Measurements from ENCODE around the gene LCLAT1.

The LCLAT1 gene

DNA sequence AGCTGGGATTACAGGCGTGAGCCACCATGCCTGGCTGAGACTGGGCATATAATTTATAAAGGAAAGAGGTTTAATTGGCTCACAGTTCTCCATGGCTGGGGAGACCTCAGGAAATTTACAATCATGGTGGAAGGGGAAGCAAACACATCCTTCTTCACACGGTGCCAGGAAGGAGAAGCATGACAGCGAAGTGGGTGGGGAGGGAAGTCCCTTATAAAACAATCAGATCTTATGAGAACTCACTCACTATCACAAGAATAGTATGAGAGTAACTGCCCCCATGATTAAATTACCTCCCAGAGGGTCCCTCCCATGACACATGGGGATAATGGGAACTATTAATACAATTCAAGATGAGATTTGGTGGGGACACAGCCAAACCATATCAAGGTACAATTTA, 7.8 kb upstream of the LCLAT1 start:
- Mint-ChIP-seq H3K36me3 (no peaks in the 10 kb centered on the region), H3K27ac (no peak overlapping the region), H3K4me3 (no peak overlapping the region), H3K9me3 (no peaks in the 10 kb centered on the region), H3K4me1 (peaks cover 12% of the 10 kb centered on the region)
- ATAC-seq = no peak
- DNase-seq (ENCODE audit: low spot score in 2 of 2) = no peak

DNA sequence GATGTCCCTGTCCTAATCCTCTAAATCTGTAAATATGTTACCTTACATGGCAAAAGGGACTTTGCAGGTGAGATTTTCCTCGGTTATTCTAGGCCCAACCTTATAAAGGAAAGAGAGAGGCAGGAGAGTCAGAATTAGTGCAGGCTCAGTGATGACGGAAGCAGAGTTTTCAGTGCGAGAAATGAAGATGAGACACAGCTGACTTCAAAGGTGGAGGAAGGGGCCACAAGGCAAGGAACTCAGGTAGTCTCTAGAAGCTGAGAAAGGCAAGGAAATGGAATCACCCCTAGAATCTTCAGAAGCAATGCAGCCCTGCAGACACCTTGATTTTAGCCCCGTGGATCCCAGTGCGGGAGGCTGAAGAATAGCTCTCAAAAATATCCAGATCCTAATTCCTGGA, 7.2 kb upstream of the LCLAT1 start:
- Mint-ChIP-seq H3K27ac (no peak overlapping the region), H3K9me3 (no peaks in the 10 kb centered on the region), H3K4me1 (peaks cover 12% of the 10 kb centered on the region), H3K4me3 (no peak overlapping the region), H3K36me3 (no peaks in the 10 kb centered on the region)
- DNase-seq (ENCODE audit: low spot score in 2 of 2) = no peak
- no peak for ATAC-seq

DNA sequence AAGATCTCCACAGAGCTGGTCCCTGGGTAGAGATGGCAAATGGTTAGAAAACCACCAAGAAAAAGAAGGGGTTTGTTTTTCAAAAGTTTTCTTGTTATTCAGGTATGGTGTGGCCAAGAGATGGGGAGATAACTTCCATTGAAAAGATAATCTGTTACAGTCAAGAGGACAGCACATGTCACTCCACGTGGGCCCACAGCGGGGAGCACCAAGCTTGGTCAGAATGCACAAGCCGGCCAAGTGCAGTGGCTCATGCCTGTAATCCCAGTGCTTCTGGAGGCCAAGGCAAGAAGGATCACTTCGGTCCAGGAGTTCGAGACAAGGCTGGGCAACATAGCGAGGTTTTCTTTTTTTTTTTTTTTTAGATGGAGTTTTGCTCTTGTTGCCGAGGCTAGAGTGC, 6.0 kb upstream of the LCLAT1 start:
- H3K36me3 Mint-ChIP-seq = no peaks in the 10 kb centered on the region
- DNase-seq (ENCODE audit: low spot score in 2 of 2) = no peak
- no peak overlapping the region for H3K27ac Mint-ChIP-seq
- no peak overlapping the region for H3K4me3 Mint-ChIP-seq
- no peak for ATAC-seq
- H3K9me3 Mint-ChIP-seq = no peaks in the 10 kb centered on the region
- peaks cover 12% of the 10 kb centered on the region for H3K4me1 Mint-ChIP-seq

DNA sequence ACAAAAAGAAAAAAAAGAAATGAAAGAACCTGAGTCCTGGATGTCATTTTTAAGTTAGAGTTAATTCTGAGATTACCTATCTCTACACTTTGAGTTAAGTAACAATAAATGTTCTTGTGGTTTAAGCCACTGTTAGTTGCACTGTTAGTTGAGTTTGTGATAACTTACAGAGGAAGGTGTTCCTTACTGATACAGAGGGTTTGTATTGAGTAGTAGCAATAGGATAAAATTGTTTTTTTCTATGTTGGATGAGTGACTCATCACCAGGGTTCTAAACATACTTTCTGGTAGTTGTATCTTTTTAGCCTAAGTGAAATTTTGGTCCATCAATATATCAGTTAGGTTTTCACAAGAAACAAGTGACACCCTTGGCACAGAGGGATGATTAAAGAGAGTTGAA, 4.0 kb upstream of the LCLAT1 start:
- ATAC-seq (no peak), DNase-seq (ENCODE audit: low spot score in 2 of 2) (no peak)
- Mint-ChIP-seq H3K4me3 (no peak overlapping the region), H3K4me1 (peaks cover 19% of the 10 kb centered on the region), H3K9me3 (no peaks in the 10 kb centered on the region), H3K27ac (no peak overlapping the region), H3K36me3 (peaks cover 6% of the 10 kb centered on the region)

DNA sequence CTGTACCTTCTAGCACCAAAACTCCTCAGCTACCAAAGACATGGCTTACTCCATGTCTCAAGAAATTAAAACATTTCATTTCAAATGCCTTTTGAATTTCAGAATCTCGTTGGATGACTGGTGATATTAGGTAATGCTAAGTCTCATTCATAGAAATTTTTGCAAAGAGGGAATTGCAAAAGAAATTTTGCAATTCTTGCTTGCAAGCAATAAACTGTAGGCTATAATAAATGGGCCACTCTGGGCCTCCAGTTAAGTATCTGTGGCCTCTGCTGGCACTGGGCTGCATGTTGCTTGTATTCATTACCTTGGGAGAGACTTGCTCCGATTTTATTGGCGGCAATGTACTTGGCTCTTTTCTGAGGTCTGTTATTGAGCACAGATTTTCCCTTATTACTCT, 2.8 kb upstream of the LCLAT1 start:
- H3K27ac Mint-ChIP-seq = no peak overlapping the region
- H3K9me3 Mint-ChIP-seq = no peaks in the 10 kb centered on the region
- no peak overlapping the region for H3K4me3 Mint-ChIP-seq
- H3K4me1 Mint-ChIP-seq = peaks cover 28% of the 10 kb centered on the region
- ATAC-seq (no peak), DNase-seq (ENCODE audit: low spot score in 2 of 2) (no peak)
- peaks cover 6% of the 10 kb centered on the region for H3K36me3 Mint-ChIP-seq

DNA sequence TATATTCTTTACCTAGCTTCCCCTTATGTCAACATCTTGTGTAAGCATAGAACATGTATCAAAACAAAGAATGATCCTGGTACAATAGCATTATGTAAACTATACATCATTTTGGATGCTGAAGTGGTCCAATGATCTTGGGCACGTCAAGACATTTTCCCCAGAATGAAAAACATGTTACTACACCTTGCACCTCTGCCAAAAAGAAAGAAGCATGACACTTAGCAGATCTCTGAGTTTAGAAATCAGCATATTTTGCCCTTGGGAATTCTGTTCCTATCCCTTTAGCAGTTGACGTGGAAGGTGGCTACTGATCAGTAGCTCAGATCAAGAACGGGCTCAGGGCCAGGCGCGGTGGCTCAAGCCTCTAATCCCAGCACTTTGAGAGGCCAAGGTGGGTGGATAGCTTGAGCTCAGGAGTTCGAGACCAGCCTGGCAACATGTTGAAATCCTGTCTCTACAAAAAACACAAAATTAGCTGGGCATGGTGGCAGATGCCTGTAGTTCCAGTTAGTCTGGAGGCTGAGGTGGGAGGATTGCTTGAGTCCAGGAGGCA, 1.7 kb upstream of the LCLAT1 start:
- peak overlapping the region; percentile 97 for H3K4me3 Mint-ChIP-seq

DNA sequence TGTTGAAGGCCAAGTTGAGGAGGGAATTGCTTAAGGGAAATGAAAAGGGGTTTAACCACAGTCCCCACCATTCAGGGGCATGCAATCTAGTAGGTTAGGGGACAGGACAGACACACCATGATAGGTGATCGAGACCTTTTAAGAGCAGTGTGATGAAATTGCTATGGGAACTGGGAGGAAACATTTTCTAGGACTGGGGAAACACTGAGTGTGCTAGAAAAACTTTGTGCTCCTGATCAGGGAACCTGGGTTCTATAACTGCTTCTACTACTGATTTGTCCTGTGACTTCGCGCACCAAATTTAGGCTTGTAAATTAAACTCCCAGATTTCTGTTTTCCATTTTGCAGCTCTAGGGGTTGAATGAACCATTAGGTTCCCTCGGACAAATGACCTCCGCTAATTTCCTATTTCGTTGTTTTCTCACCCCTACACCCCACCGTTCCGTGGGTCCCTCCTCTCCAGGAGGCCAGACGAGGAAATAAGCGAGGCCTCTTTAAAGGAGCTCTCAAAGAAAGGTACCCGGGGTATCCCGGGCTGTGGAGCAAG, 371 bp upstream of the LCLAT1 start:
- peaks cover 22% of the 10 kb centered on the region for H3K36me3 Mint-ChIP-seq
- ATAC-seq (no peak), DNase-seq (ENCODE audit: low spot score in 2 of 2) (no peak)
- no peaks in the 10 kb centered on the region for H3K9me3 Mint-ChIP-seq
- H3K4me1 Mint-ChIP-seq = peaks cover 45% of the 10 kb centered on the region
- H3K4me3 Mint-ChIP-seq = peak overlapping the region; percentile 97
- H3K27ac Mint-ChIP-seq = peak overlapping the region; percentile 98

More for the DNA sequence above, 1.7 kb upstream of the LCLAT1 start:
- H3K36me3 Mint-ChIP-seq = peaks cover 16% of the 10 kb centered on the region
- H3K27ac Mint-ChIP-seq = no peak overlapping the region
- peaks cover 35% of the 10 kb centered on the region for H3K4me1 Mint-ChIP-seq
- ATAC-seq (no peak), DNase-seq (ENCODE audit: low spot score in 2 of 2) (no peak)
- no peaks in the 10 kb centered on the region for H3K9me3 Mint-ChIP-seq

DNA sequence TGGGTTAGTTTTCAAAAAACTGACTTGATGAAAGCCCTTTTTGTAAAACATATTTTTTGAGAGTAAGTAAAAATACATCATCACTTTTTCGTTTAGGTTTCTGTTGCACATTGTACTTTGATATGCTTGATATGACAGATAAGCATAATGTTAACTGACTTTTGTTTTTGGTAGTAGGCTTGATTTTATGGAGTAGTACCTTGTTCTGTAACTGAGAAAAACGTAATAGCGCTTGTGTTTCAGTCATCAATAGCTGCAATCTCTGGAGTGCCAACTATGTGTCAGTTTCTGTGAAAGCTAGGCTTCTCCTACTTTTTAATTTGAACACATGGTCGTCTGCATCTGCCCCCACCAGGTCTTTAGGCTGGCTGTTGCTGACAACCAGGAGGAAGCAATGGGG, 1.3 kb downstream of the LCLAT1 start:
- Mint-ChIP-seq H3K27ac (peak overlapping the region; percentile 98), H3K9me3 (no peaks in the 10 kb centered on the region), H3K4me3 (peak overlapping the region; percentile 97), H3K36me3 (peaks cover 22% of the 10 kb centered on the region), H3K4me1 (peaks cover 45% of the 10 kb centered on the region)
- ATAC-seq (no peak), DNase-seq (ENCODE audit: low spot score in 2 of 2) (no peak)

DNA sequence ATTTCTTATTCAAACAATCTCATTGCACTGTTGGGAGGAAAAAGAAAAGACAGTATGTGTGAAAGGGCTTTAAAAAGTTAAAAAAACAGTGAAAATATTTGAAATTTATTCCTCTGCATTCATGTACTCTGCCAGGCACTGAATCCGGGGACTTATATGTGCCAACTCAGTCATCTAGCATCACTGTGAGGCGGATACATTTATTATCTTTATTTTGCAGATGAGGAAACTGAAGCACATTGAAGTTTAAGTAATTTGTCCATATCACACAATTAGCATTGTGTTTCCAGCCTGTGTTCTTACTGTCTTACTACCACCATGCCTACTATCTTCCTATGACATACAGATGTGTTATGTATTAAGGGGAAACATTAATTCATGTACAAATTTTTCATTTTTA, 1.8 kb downstream of the LCLAT1 start:
- DNase-seq (ENCODE audit: low spot score in 2 of 2) = no peak
- Mint-ChIP-seq H3K4me1 (peaks cover 45% of the 10 kb centered on the region), H3K27ac (peak overlapping the region; percentile 98), H3K9me3 (no peaks in the 10 kb centered on the region), H3K4me3 (peak overlapping the region; percentile 97), H3K36me3 (peaks cover 22% of the 10 kb centered on the region)
- ATAC-seq = no peak

DNA sequence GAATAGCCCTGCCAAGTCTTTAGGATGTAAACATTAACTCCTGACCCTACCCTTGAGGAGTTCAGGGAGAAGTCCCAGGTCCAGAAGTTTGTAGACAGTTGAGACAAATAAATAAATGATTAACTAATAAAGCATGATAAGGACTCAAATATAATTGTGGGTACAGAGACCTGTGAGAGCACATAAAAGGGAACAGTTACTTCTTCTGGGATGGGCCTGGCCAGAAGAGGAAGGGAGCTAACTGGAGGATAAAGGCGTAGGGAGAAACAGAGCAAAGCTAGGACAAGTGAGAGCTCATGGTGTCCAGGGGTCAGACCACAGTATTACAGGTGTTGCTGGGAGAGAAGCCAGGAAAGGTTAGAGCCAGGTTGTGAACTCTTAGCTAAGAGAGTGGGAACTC, 3.0 kb downstream of the LCLAT1 start:
- no peak overlapping the region for H3K4me3 Mint-ChIP-seq
- DNase-seq (ENCODE audit: low spot score in 2 of 2) (no peak), ATAC-seq (no peak)
- H3K4me1 Mint-ChIP-seq = peaks cover 45% of the 10 kb centered on the region
- H3K9me3 Mint-ChIP-seq = no peaks in the 10 kb centered on the region
- peaks cover 22% of the 10 kb centered on the region for H3K36me3 Mint-ChIP-seq
- no peak overlapping the region for H3K27ac Mint-ChIP-seq

DNA sequence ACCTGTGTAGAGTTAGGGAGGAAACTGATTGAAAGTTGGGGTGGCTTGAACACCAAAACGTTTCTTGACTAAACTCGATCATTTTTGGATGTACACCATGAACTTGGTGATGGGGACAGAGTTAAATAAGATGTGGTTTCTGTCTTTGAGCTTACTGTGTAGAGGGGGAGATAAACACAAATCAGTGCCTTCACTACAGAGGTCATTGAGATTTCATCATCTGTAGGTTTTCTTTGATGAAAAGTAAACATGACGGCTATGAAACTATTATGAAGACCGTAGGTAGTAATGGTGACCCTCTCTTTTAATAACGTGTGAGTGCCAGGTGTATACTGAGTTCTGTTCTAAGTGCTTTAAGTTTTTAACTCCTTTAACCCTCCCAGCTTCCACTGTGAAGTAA, 6.5 kb downstream of the LCLAT1 start:
- H3K27ac Mint-ChIP-seq = no peak overlapping the region
- DNase-seq (ENCODE audit: low spot score in 2 of 2) = no peak
- H3K9me3 Mint-ChIP-seq = no peaks in the 10 kb centered on the region
- ATAC-seq = no peak
- H3K36me3 Mint-ChIP-seq = peaks cover 15% of the 10 kb centered on the region
- H3K4me1 Mint-ChIP-seq = peaks cover 39% of the 10 kb centered on the region
- H3K4me3 Mint-ChIP-seq = no peak overlapping the region

DNA sequence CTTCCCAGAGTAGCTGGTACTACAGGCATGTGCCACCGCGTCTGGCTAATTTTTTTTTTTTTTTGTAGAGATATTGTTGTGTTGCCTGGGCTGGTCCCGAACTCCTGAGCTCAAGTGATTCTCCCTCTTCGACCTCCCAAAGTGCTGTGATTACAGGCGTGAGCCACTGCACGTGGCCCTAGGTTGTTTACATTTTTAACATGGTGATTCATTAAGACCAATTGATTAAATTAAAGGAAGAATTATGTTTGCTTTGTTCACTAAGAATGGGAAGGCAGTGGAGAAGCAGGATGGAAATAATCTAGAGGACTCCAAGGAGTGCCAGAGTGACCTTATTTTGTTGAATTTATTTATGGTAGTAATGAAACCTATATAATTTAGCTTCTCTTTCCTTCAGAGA, 7.5 kb downstream of the LCLAT1 start:
- Mint-ChIP-seq H3K4me1 (peaks cover 41% of the 10 kb centered on the region), H3K36me3 (peaks cover 13% of the 10 kb centered on the region), H3K9me3 (no peaks in the 10 kb centered on the region), H3K27ac (no peak overlapping the region), H3K4me3 (no peak overlapping the region)
- ATAC-seq = no peak
- DNase-seq (ENCODE audit: low spot score in 2 of 2) = no peak

DNA sequence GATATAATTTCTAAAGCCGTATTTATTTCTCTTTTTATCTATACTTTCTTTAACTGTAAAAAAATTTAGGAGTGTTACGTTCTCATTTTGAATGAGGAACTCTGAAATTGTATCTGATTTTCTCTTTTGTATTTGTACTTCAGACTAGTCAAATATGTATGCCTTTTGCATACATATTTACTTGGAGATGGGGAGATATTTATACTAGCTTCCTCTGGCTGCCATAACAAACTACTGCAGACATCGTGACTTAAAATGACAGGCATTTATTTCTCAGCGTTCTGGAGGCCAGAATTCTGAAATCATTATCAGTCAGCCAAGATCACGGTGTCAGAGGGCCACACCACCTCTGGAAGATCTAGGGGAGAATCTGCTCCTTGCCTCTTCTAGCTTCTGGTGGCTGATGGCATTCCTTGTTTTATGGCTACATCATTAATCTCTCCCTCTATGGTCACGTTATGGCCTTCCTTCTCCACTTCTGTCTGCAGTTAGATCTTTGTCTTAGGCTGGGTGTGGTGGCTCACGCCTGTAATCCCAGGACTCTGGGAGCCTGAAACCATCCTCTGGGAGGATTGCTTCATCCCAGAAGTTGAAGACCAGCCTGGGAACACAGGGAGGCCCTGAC, 8.2 kb downstream of the LCLAT1 start:
- Mint-ChIP-seq H3K4me1 (peaks cover 36% of the 10 kb centered on the region), H3K36me3 (peaks cover 7% of the 10 kb centered on the region), H3K27ac (peak overlapping the region; percentile 46), H3K9me3 (no peaks in the 10 kb centered on the region), H3K4me3 (no peak overlapping the region)
- DNase-seq (ENCODE audit: low spot score in 2 of 2) = no peak
- ATAC-seq = no peak

DNA sequence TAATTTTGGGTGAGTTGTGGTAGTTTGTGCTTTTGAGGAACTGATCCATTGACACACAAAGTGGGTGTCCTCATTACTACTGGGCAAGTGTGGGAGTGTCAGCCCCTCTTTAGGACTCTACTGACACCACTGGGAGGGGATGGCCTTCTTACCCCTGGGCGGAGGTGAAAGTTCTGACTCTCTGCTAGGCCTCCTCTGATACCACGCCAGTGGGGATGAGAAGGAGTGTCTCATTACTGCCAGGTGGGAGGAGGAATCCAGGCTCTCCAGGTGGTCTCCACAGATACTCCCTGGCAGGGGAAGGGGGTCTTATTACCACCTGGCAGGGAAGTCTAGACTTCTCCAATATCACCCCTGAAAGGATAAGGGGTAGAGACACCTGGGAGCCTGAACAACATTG, 9.1 kb downstream of the LCLAT1 start:
- ATAC-seq = no peak
- no peaks in the 10 kb centered on the region for H3K9me3 Mint-ChIP-seq
- DNase-seq (ENCODE audit: low spot score in 2 of 2) = no peak
- H3K36me3 Mint-ChIP-seq = no peaks in the 10 kb centered on the region
- peak overlapping the region; percentile 46 for H3K27ac Mint-ChIP-seq
- H3K4me1 Mint-ChIP-seq = peaks cover 30% of the 10 kb centered on the region
- no peak overlapping the region for H3K4me3 Mint-ChIP-seq

DNA sequence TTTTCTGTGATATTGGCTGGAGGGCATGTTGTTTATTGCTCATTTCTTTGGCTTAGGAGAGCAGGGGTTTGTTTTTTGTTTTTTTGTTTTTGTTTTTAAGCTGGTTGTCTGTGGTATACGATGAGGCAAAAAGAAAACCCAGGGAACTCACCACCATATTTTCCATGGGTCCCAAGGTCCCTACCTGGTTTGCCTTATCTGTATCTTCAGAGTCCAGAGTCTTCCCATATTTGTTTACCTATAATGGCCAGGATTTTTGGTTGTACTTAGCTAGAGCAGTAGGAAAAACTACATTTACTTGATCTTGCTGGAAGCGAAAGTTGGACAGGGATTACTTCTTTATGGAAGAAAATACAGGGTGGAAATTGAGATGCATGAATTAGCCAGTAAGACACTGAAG, 9.5 kb downstream of the LCLAT1 start:
- Mint-ChIP-seq H3K9me3 (no peaks in the 10 kb centered on the region), H3K4me3 (no peak overlapping the region), H3K4me1 (peaks cover 30% of the 10 kb centered on the region), H3K36me3 (no peaks in the 10 kb centered on the region), H3K27ac (peak overlapping the region; percentile 46)
- DNase-seq (ENCODE audit: low spot score in 2 of 2) (no peak), ATAC-seq (no peak)

DNA sequence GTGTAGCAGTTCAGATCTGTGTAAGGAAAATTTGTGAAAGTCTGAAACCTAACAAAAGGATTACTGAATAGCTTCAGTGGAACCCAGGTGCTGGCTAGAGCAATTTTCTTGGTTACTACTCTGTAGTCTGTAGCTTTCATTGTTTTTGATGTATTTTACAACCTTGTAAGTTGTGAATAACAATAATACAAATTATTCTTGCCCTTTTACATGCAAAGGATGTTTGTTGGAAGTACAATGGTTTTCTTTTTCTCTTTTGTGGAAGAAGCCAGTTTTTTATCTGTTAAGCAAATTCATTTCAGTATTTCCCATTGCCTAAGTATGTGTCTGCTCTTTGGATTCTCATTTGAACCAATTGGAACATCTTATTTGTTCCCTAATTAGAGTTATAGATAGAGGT, 10.2 kb downstream of the LCLAT1 start:
- H3K9me3 Mint-ChIP-seq = no peaks in the 10 kb centered on the region
- no peaks in the 10 kb centered on the region for H3K36me3 Mint-ChIP-seq
- no peak overlapping the region for H3K27ac Mint-ChIP-seq
- ATAC-seq (no peak), DNase-seq (ENCODE audit: low spot score in 2 of 2) (no peak)
- peaks cover 30% of the 10 kb centered on the region for H3K4me1 Mint-ChIP-seq
- no peak overlapping the region for H3K4me3 Mint-ChIP-seq

Data from stimulated activated effector memory CD8-positive, alpha-beta T cell treated with anti-CD3 and anti-CD28 coated beads, Interleukin-12 subunit alpha, Interleukin-12 subunit beta, amount 100 ng/mL, for 72 hours (primary cell).